NCI-H460 (cell line): Measurements from ENCODE around the gene NHLRC2. TPM values are rescaled to one million over a fixed set of nuclear protein-coding genes. Genes with fewer than 3 reads are reported as not detected.

Source experiments
- DNase-seq: peaks from one replicate; pipeline ENCODE4 v3.0.0-alpha.2; 2016; ENCODE audit warnings: low read depth; ENCODE audit errors: extremely low read depth
- small RNA-seq, 2 experiments: library from RNA; depleted of rRNA; stranded (forward); fragments of <200 nt; gene quantifications; one replicate each; pipeline ENCODE3, GENCODE V24; 2014
- total RNA-seq: library from RNA; depleted of rRNA; stranded (reverse); fragments of >200 nt; shearing (Covaris generic); gene quantifications from 2 replicates; pipeline ENCODE4 v1.2.3, GENCODE V29; 2014; rRNA removed

NHLRC2 gene
- total RNA-seq, 1 experiment from 2014 or later = 27.3 TPM

DNA sequence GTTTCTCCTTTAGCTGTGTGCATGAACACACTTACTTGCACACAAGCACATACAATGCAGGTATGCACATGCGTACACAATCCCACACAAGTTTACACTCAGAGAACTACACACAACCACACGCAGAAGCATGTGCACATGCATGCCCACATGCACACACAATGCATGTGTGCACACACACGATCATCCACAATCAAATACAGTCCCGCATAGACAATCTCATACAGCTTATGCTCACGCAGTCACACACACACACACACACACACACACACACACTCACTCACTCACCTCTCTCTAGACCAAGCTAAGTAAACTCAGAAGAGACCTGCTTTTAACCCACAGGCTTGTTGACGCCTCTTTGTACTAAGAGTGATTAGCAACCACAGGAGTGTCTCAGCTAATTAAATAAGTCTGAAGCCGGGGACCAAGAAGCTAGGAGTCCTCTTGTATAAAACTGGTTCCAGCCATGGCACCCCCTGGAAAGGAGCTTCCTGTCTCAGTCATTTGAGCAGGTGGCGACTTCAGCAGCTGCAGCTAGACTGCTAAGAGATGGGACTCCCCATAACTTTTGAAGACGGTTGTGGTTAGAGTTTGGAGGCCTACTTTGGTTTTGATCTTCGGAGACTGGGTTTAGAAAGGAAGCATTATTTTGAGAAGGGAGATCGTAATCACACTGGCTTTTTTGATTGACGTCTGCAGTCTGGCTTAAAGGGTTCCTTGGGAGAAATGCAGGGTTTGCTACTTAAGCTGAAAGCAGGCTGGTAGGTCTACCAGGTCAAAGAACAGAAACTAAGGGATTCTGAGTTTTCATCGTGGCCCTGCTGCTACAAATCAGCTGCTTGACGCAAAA lies 106.9 kb downstream of the NHLRC2 start:
- no peak for DNase-seq

DNA sequence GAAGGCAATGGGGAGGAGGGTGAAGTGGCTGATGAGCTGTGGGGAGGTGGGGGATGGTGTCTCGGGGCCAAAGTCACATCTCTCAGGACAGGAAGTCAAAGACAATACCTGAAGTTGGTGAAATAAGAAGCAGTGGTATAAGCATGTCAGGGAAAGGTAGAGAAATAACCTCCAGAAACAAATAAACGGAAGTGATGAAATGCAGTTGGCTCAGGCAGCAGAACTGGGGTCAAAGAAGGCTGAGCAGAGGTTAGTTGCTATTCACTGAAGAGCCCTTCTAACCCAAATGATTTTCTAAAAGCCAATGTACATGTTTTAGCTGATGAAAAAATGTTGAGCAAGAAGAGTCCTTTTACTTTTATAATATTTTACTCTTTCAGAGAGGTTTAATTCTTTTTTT lies 110.6 kb downstream of the NHLRC2 start:
- DNase-seq = no peak

DNA sequence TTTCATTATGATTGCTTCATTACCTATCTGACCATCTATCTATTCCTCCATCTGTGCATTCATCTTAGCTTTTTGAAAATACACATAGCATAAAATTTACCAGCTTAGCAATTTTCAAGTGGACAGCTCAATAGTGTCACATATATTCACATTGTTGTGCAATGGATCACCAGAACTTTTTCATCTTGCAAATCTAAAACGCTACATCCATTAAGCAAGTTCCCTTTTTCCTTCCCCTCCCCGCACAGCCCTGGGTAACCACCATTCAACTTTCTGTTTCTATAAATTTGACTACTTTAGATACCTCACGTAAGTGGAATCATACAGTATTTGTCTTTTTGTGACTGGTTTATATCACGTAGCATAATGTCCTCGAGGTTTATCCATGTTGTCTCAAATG lies 111.2 kb downstream of the NHLRC2 start:
- DNase-seq = no peak

Small RNA genes within 50 kb of the gene (small RNA-seq; reads per million reads assigned to genes)
- gene RF00560 = 0 to 0.02 reads per million in 2 experiments

Other genes starting within 250 kb of the NHLRC2 start
- gene NRAP, start 190.6 kb upstream of the NHLRC2 start, total RNA-seq = 2.7 and 3.0 TPM in 2 replicates
- gene CASP7, start 174.7 kb upstream of the NHLRC2 start, total RNA-seq = 105 and 121 TPM in 2 replicates
- not detected in 2 replicates for gene PLEKHS1, start 103.0 kb upstream of the NHLRC2 start, total RNA-seq
- 22.3 and 23.5 TPM in 2 replicates for gene DCLRE1A, start 579 bp upstream of the NHLRC2 start, total RNA-seq
- gene ADRB1, start 189.2 kb downstream of the NHLRC2 start, total RNA-seq = 2.4 and 2.6 TPM in 2 replicates